Osteoblast (primary cell): ENCODE results near the gene ATRN. TPM values are rescaled to one million over a fixed set of nuclear protein-coding genes. Genes with fewer than 3 reads are reported as not detected.

Experiments used
- DNase-seq: peaks from one replicate; pipeline ENCODE4 v3.0.0; 2011; ENCODE audit warnings: low spot score, mixed read lengths; ENCODE audit not compliant: insufficient read length; ENCODE audit errors: missing footprints
- H2AFZ ChIP-seq: 2 replicates; pipeline ENCODE4 v1.6.0; 2011; ENCODE audit warnings: mild to moderate bottlenecking, low read length
- H3K27ac ChIP-seq: 2 replicates; pipeline ENCODE4 v1.5.1; 2011; ENCODE audit warnings: mild to moderate bottlenecking, low read depth, low read length, moderate library complexity
- H3K27me3 ChIP-seq: 2 replicates; pipeline ENCODE4 v1.6.0; 2012; ENCODE audit warnings: mild to moderate bottlenecking, control low read depth, inconsistent platforms, low read length, moderate library complexity; ENCODE audit not compliant: insufficient read depth
- H3K36me3 ChIP-seq: 2 replicates; pipeline ENCODE4 v1.5.1; 2011; ENCODE audit warnings: mild to moderate bottlenecking, low read length, control low read depth, moderate library complexity; ENCODE audit not compliant: insufficient read depth
- H3K4me1 ChIP-seq: 2 replicates; pipeline ENCODE4 v1.5.1; 2011; ENCODE audit warnings: mild to moderate bottlenecking, low read length, control low read depth, moderate library complexity; ENCODE audit not compliant: insufficient read depth
- H3K4me2 ChIP-seq: 2 replicates; pipeline ENCODE4 v1.6.0; 2011; ENCODE audit warnings: mild to moderate bottlenecking, low read length; ENCODE audit not compliant: insufficient read depth
- H3K4me3 ChIP-seq: fragments of 200-600 bp; sonication (generic); 3 replicates; pipeline ENCODE4 v1.5.1; 2012; ENCODE audit warnings: mild to moderate bottlenecking, low read length, inconsistent platforms; ENCODE audit not compliant: insufficient read depth
- H3K79me2 ChIP-seq: 2 replicates; pipeline ENCODE4 v1.6.0; 2012; ENCODE audit warnings: mild to moderate bottlenecking, low read length, control low read depth, inconsistent platforms; ENCODE audit not compliant: insufficient read depth
- H3K9me3 ChIP-seq: 2 replicates; pipeline ENCODE4 v1.5.1; 2011; ENCODE audit warnings: low read depth, low read length, control low read depth
- H4K20me1 ChIP-seq: 2 replicates; pipeline ENCODE4 v1.6.0; 2012; ENCODE audit warnings: mild to moderate bottlenecking, low read length, control low read depth; ENCODE audit not compliant: insufficient read depth
- CTCF ChIP-seq: IDR thresholded peaks from 2 replicates; pipeline ENCODE4 v1.5.1; 2011; ENCODE audit warnings: mild to moderate bottlenecking, low read depth, low read length, moderate library complexity; ENCODE audit errors: extremely low read depth
- total RNA-seq: library from RNA; depleted of rRNA; stranded (reverse); fragments of >200 nt; gene quantifications from 2 replicates; pipeline ENCODE4 v1.2.3, GENCODE V29; 2012

ATRN gene
- total RNA-seq, 1 donor, result 48.1 TPM

DNA sequence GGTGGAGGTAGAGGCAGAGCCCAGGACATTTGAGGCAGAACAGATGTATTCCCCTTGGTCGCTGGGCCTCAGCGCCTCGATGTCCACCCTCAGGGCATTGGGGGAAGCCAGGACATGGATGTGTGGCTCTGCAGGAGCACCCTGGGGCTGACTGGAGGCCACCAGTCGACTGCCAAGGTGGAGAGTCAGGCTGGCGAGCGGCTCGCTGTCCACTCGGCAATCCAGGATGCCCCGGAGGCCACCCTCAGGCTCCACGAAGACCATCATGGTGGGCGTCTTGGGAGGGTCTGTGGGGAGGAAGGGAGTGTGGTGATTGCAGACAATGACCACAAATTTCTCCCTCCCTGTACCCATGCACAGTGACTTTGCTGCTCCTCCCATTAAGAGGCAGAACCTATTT lies 219.2 kb downstream of the ATRN start:
- no peak overlapping the region for H3K27ac ChIP-seq
- H2AFZ ChIP-seq, result no peak overlapping the region
- no peaks in the 10 kb centered on the region for H4K20me1 ChIP-seq
- no peak for TF ChIP-seq CTCF
- no peaks in the 10 kb centered on the region for H3K36me3 ChIP-seq
- no peaks in the 10 kb centered on the region for H3K27me3 ChIP-seq
- no peak for DNase-seq
- no peaks in the 10 kb centered on the region for H3K9me3 ChIP-seq
- no peaks in the 10 kb centered on the region for H3K79me2 ChIP-seq
- H3K4me2 ChIP-seq, result no peak overlapping the region
- H3K4me1 ChIP-seq, result peaks cover 13% of the 10 kb centered on the region
- H3K4me3 ChIP-seq, result no peak overlapping the region

- Histone ChIP-seq H3K27me3 (no peaks in the 10 kb centered on the region), H3K4me1 (peaks cover 13% of the 10 kb centered on the region), H3K79me2 (no peaks in the 10 kb centered on the region), H3K4me3 (no peak overlapping the region), H2AFZ (no peak overlapping the region), H3K36me3 (no peaks in the 10 kb centered on the region), H3K27ac (no peak overlapping the region), H3K4me2 (no peak overlapping the region), H4K20me1 (no peaks in the 10 kb centered on the region), H3K9me3 (no peaks in the 10 kb centered on the region)
- DNase-seq, result no peak
- TF ChIP-seq CTCF, result no peak
Measured at GRCh38 chr20:3690413-3690812, 219.6 kb downstream of the ATRN start.

DNA sequence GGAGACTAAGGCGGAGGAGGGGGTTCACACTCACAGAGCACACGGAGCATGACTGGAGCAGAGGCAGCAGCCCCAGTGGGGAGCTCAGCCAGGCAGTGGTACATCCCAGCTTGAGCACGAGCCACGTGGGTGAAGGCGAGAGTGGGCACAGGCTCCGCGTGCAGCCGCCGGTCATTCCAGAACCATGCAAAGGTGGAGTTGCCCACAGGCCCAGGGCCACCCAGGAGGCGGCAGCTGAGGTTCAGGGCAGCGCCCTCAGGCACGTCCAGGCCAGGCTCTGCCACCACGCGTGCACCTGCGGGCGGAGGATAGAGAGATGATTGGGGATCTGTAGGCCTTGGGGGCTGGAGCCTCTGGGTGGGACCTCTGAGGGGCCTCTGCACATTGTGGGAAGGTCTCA lies 220.5 kb downstream of the ATRN start:
- no peaks in the 10 kb centered on the region for H4K20me1 ChIP-seq
- no peaks in the 10 kb centered on the region for H3K36me3 ChIP-seq
- peaks cover 13% of the 10 kb centered on the region for H3K4me1 ChIP-seq
- no peak overlapping the region for H3K27ac ChIP-seq
- no peak for TF ChIP-seq CTCF
- no peak overlapping the region for H3K4me3 ChIP-seq
- H2AFZ ChIP-seq, result no peak overlapping the region
- no peak overlapping the region for H3K4me2 ChIP-seq
- no peaks in the 10 kb centered on the region for H3K27me3 ChIP-seq
- H3K79me2 ChIP-seq, result no peaks in the 10 kb centered on the region
- DNase-seq, result no peak
- H3K9me3 ChIP-seq, result no peaks in the 10 kb centered on the region

GRCh38 chr20:3691897-3692296 lies 221.1 kb downstream of the ATRN start:
- Histone ChIP-seq H3K4me2 (no peak overlapping the region), H4K20me1 (no peaks in the 10 kb centered on the region), H3K79me2 (no peaks in the 10 kb centered on the region), H3K27ac (no peak overlapping the region), H2AFZ (no peak overlapping the region), H3K9me3 (no peaks in the 10 kb centered on the region), H3K4me1 (peaks cover 7% of the 10 kb centered on the region), H3K27me3 (no peaks in the 10 kb centered on the region), H3K36me3 (no peaks in the 10 kb centered on the region), H3K4me3 (no peak overlapping the region)
- DNase-seq, result no peak
- TF ChIP-seq CTCF, result no peak
